GM12864 (cell line): ENCODE measurements around the gene TRANK1.

Experiments used
- DNase-seq: peaks from one replicate; pipeline ENCODE4 v3.0.0-alpha.2; 2011; ENCODE audit warnings: low read depth
- H3K4me3 ChIP-seq: 2 replicates; pipeline ENCODE4 v1.5.1; 2011; ENCODE audit warnings: mild to moderate bottlenecking, low read depth, low read length, control low read depth
- CTCF ChIP-seq: IDR thresholded peaks from 2 replicates; pipeline ENCODE4 v1.5.1; 2011; ENCODE audit warnings: low read depth, mild to moderate bottlenecking, moderate library complexity, low read length, control low read depth, inconsistent platforms; ENCODE audit errors: missing control alignments

TRANK1 gene

DNA sequence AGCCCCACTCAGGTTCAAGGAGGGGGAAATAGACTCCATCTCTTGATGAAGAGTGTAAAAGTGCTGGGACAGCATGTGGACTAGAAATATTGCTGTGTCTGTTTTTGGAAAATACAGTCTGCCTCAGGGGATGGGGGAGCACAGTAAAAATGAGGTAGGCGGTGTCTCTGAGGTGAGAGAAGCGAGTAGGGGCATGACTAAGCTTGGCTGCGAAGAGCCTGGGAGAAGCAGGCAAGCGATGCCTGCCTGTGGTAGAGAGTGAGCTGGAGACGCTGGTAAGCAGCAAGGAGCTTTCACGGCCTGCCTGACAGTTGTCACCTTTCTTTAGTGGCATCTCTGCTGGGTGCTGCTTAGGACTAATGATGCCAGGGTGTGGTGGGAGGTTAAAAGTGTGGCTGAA is 131.5 kb downstream of the TRANK1 start:
- H3K4me3 ChIP-seq = no peak overlapping the region
- DNase-seq = no peak
- TF ChIP-seq CTCF = no peak

DNA sequence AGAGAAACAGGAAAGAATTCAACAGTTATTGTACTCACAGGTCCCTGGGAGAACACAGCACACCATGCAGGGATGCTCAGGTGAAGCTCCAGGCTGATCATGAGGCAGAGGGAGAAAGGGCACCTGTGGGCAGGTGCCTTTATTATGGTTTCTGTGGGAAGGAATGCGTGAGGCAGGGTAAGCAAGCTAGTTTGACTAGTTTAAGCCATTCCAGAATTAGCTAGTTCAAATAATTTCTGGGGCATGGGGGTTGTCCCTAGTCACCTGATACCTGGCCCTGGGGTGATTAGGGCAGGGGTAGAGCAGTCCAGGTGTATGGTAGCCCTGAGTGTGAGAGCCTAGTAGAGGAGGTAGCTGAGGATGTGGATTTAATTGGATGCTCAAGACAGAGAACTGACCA is 132.6 kb downstream of the TRANK1 start:
- no peak for DNase-seq
- no peak overlapping the region for H3K4me3 ChIP-seq
- TF ChIP-seq CTCF = no peak

DNA sequence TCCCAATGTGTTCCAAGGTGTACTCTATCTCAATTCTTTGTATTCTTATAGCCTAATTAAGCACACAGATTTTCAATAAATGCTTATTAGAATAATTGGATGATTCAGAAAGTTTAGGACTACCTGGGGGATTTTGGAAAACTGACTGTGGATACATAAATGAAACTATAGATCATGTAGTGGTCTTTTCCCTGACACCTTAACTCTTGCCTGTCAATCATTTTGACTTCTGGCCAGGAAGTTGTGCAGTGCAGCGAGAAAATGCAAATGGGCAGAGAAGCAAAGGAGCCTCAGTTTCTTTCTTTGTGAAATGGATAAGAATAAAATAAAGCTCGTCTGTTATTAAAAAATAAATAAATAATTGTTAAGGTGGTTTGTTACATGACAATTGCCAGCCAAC is 133.1 kb downstream of the TRANK1 start:
- DNase-seq = no peak
- H3K4me3 ChIP-seq = no peak overlapping the region
- no peak for TF ChIP-seq CTCF

DNA sequence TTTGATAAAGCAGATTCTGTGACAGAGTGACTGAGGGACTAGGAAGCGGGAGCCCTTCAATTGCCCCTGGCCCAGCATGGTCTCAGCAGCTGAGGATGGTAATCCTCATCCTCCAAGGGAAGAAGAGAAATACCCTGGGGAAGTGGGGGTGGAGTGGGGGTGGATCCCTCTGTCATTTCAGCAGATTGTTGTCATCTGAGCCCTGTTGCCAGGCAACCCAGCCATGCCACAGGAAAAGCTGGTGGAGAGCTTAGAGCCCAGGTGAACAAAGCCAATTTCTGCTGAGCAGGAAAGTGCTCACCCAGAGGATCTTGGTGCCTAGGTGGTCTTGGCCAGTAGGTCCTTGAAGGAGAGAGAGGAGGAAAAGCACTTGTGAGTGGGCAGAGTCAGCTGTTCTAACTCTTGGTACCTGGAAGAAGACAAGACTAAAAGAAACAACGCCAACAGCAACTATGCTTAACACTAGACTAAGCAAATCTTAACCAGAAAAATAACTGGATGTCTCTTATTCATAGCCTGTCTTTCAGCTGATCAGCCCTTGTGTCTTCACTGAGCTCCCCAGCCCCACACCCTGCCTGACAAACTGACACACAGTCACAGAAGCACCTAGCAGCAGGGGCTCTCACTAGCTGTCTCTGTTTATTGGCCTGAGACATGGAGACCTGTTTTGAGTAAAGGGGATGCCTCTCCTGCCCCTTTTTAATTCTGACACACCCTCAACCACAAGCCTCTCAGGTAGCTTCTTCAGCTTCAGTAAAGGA is 140.4 kb downstream of the TRANK1 start:
- no peak for TF ChIP-seq CTCF
- H3K4me3 ChIP-seq = no peak overlapping the region
- no peak for DNase-seq

DNA sequence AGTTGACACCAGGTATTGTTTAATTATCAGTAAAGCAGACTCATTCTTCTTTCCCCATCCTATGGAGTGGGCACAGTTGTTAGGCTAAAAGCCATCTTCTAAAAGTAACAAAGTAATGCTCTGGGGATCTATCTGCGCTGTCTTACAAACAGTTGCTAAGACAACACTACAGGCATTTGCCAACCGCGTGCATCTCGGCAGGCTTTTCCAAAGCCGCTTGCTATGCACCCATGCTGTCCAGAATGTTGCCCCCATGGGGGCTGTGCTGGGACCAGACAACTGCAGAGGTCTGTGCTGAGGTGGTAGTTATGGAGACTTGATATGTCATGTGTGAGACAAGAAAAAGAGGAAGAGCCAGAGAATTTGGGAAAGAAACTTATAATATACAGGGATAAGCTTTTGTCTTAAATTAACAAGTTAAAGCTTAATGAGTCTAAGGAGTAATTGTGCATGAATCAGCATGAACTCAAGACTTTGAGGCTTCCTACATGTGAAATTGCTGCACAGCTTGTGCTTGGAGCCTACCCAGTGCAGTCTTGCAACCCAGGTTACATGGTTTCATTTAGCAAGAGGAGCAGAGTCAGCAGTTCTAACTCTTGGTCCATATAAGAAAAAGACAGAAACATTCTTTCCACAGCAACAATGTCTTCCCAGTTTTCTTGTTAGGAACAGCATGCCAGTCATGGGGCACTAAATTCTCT is 141.6 kb downstream of the TRANK1 start:
- TF ChIP-seq CTCF = no peak
- DNase-seq = no peak
- H3K4me3 ChIP-seq = no peak overlapping the region

GRCh38 chr3:36800533-36801116 is 144.2 kb downstream of the TRANK1 start:
- no peak for TF ChIP-seq CTCF
- no peak overlapping the region for H3K4me3 ChIP-seq
- DNase-seq = no peak
